Fibroblast of lung (primary cell): Measurements from ENCODE around the gene GPR132. TPM values are rescaled to one million over a fixed set of nuclear protein-coding genes. Genes with fewer than 3 reads are reported as not detected.

Source experiments
- DNase-seq, 2 donors: peaks; one replicate each; pipeline versions ENCODE4 v3.0.0 to v3.0.0-alpha.2; 2010; ENCODE audit warnings: low read depth in 2 of 2
- H2AFZ ChIP-seq: 2 replicates; pipeline ENCODE4 v1.5.1; 2012; ENCODE audit warnings: low read length, control low read depth, inconsistent platforms
- H3K27ac ChIP-seq: 2 replicates; pipeline ENCODE4 v1.5.1; 2011; ENCODE audit warnings: low read length, control low read depth; ENCODE audit not compliant: insufficient read depth
- H3K27me3 ChIP-seq: 2 replicates; pipeline ENCODE4 v1.5.1; 2011; ENCODE audit warnings: mild to moderate bottlenecking, low read length; ENCODE audit not compliant: control insufficient read depth, insufficient read depth
- H3K36me3 ChIP-seq: 2 replicates; pipeline ENCODE4 v1.5.1; 2011; ENCODE audit warnings: low read length; ENCODE audit not compliant: control insufficient read depth, insufficient read depth
- H3K4me1 ChIP-seq: 2 replicates; pipeline ENCODE4 v1.5.1; 2011; ENCODE audit warnings: low read length; ENCODE audit not compliant: control insufficient read depth, insufficient read depth; ENCODE audit errors: extremely low read depth
- H3K4me2 ChIP-seq: 2 replicates; pipeline ENCODE4 v1.5.1; 2011; ENCODE audit warnings: low read length, control low read depth; ENCODE audit not compliant: insufficient read depth; ENCODE audit errors: extremely low read depth
- H3K4me3 ChIP-seq, 4 experiments: fragments of 200-600 bp in 1 of 4; sonication (generic) in 1 of 4; replicated peaks in 1 of 4; 2 replicates each; pipeline ENCODE4 v1.5.1; 2011 to 2016; ENCODE audit warnings: low read length in 4 of 4, low read depth in 3 of 4, mild to moderate bottlenecking in 3 of 4, control low read depth in 2 of 4, inconsistent platforms in 1 of 4, mixed read lengths in 1 of 4; ENCODE audit not compliant: insufficient read depth in 1 of 4; ENCODE audit errors: control extremely low read depth in 1 of 4
- H3K79me2 ChIP-seq: 2 replicates; pipeline ENCODE4 v1.5.1; 2012; ENCODE audit warnings: mild to moderate bottlenecking, low read length, inconsistent platforms; ENCODE audit not compliant: control insufficient read depth, insufficient read depth
- H3K9ac ChIP-seq: 2 replicates; pipeline ENCODE4 v1.5.1; 2011; ENCODE audit warnings: mild to moderate bottlenecking, low read length, control low read depth; ENCODE audit not compliant: insufficient read depth
- H3K9me3 ChIP-seq: 2 replicates; pipeline ENCODE4 v1.5.1; 2012; ENCODE audit warnings: low read depth, low read length; ENCODE audit not compliant: control insufficient read depth, insufficient read depth
- H4K20me1 ChIP-seq: 2 replicates; pipeline ENCODE4 v1.5.1; 2011; ENCODE audit warnings: low read length; ENCODE audit not compliant: control insufficient read depth, insufficient read depth; ENCODE audit errors: extremely low read depth
- CTCF ChIP-seq, 2 donors: IDR thresholded peaks in 1 of 2; conservative IDR thresholded peaks in 1 of 2; 1 replicate in 1 of 2; 2 replicates in 1 of 2; pipeline ENCODE4 v1.5.1; 2011 to 2012; ENCODE audit warnings: low read length in 2 of 2, control low read depth in 1 of 2, inconsistent platforms in 1 of 2, low read depth in 1 of 2, mild to moderate bottlenecking in 1 of 2
- EZH2 ChIP-seq: IDR thresholded peaks from 2 replicates; pipeline ENCODE4 v1.5.1; 2012; ENCODE audit warnings: low read length, control low read depth, mild to moderate bottlenecking; ENCODE audit errors: missing control alignments
- polyA plus RNA-seq, 2 donors: library from polyadenylated mRNA; depleted of rRNA in 1 of 2; stranded (reverse) in 1 of 2; unstranded in 1 of 2; fragments of >200 nt; gene quantifications; 2 replicates each; pipeline ENCODE4 v1.2.1, GENCODE V29; 2011 to 2012; ENCODE audit warnings: missing spikeins in 1 of 2
- total RNA-seq: library from RNA; depleted of rRNA; stranded (reverse); fragments of >200 nt; gene quantifications from 2 replicates; pipeline ENCODE4 v1.2.1, GENCODE V29; 2014

The GPR132 gene
- total and polyA plus RNA-seq, 2 donors (not counting 1 experiment from before 2014, with no cell fraction given) = 0.17 TPM; not detected in 1

- no peaks in the 10 kb centered on the region for H4K20me1 ChIP-seq
- H3K4me1 ChIP-seq = no peaks in the 10 kb centered on the region
- no peak overlapping the region for H2AFZ ChIP-seq
- no peaks in the 10 kb centered on the region for H3K27me3 ChIP-seq
- no peak overlapping the region for H3K4me3 ChIP-seq
- no peak overlapping the region for H3K4me2 ChIP-seq
- no peak overlapping the region for H3K27ac ChIP-seq
- H3K9me3 ChIP-seq = no peaks in the 10 kb centered on the region
- H3K36me3 ChIP-seq = peaks cover 15% of the 10 kb centered on the region
- TF ChIP-seq EZH2 (no peak), CTCF (conservative IDR thresholded peaks at IDR 0.05 in 1 of 2, IDR thresholded peaks at IDR 0.05 in 1 of 2; ENCODE audit: low read depth in 1 of 2, low read length in 2 of 2) (no peak)
- no peak for DNase-seq
- peaks cover 71% of the 10 kb centered on the region for H3K79me2 ChIP-seq
- H3K9ac ChIP-seq = no peak overlapping the region
Observed at GRCh38 chr14:105011312-105011990, 53.8 kb downstream of the GPR132 start.

GRCh38 chr14:105010891-105011291 is 54.3 kb downstream of the GPR132 start:
- no peak overlapping the region for H3K4me2 ChIP-seq
- H3K79me2 ChIP-seq = peaks cover 65% of the 10 kb centered on the region
- no peaks in the 10 kb centered on the region for H4K20me1 ChIP-seq
- DNase-seq = no peak
- peaks cover 16% of the 10 kb centered on the region for H3K36me3 ChIP-seq
- H3K27me3 ChIP-seq = no peaks in the 10 kb centered on the region
- no peak overlapping the region for H2AFZ ChIP-seq
- H3K4me1 ChIP-seq = no peaks in the 10 kb centered on the region
- no peaks in the 10 kb centered on the region for H3K9me3 ChIP-seq
- no peak overlapping the region for H3K4me3 ChIP-seq
- no peak overlapping the region for H3K9ac ChIP-seq
- H3K27ac ChIP-seq = no peak overlapping the region
- TF ChIP-seq CTCF (conservative IDR thresholded peaks at IDR 0.05 in 1 of 2, IDR thresholded peaks at IDR 0.05 in 1 of 2; ENCODE audit: low read depth in 1 of 2, low read length in 2 of 2) = no peak
- no peak for TF ChIP-seq EZH2

GRCh38 chr14:105010106-105010505 is 55.1 kb downstream of the GPR132 start:
- Histone ChIP-seq H3K9ac (no peak overlapping the region), H4K20me1 (no peaks in the 10 kb centered on the region), H3K4me3 (no peak overlapping the region), H3K36me3 (peaks cover 15% of the 10 kb centered on the region), H2AFZ (no peak overlapping the region), H3K27ac (no peak overlapping the region), H3K4me2 (no peak overlapping the region), H3K9me3 (no peaks in the 10 kb centered on the region), H3K27me3 (no peaks in the 10 kb centered on the region), H3K4me1 (no peaks in the 10 kb centered on the region), H3K79me2 (peaks cover 57% of the 10 kb centered on the region)
- no peak for TF ChIP-seq EZH2
- TF ChIP-seq CTCF (conservative IDR thresholded peaks at IDR 0.05 in 1 of 2, IDR thresholded peaks at IDR 0.05 in 1 of 2; ENCODE audit: low read depth in 1 of 2, low read length in 2 of 2) = no peak
- no peak for DNase-seq
